Measurements from ENCODE around the gene BCAS2.

The BCAS2 gene

GRCh38 chr1:114552106-114552639, 29.2 kb downstream of the BCAS2 start:
- Histone ChIP-seq H3K4me1 (ENCODE audit: control insufficient read depth, insufficient read depth, low read length) (no peaks in the 10 kb centered on the region), H3K27me3 (ENCODE audit: control insufficient read depth, insufficient read depth, low read length) (no peaks in the 10 kb centered on the region), H3K9ac (ENCODE audit: low read depth, low read length) (no peak overlapping the region), H3K36me3 (ENCODE audit: control insufficient read depth, insufficient read depth, low read length) (no peaks in the 10 kb centered on the region), H3K9me3 (ENCODE audit: control insufficient read depth, insufficient read depth, low read length) (no peaks in the 10 kb centered on the region), H3K4me3 (ENCODE audit: low read depth, low read length) (no peak overlapping the region)

- H3K36me3 ChIP-seq (ENCODE audit: control insufficient read depth, insufficient read depth, low read length), result no peaks in the 10 kb centered on the region
- H3K9ac ChIP-seq (ENCODE audit: low read depth, low read length), result no peak overlapping the region
- H3K27me3 ChIP-seq (ENCODE audit: control insufficient read depth, insufficient read depth, low read length), result no peaks in the 10 kb centered on the region
- no peak overlapping the region for H3K4me3 ChIP-seq (ENCODE audit: low read depth, low read length)
- no peaks in the 10 kb centered on the region for H3K4me1 ChIP-seq (ENCODE audit: control insufficient read depth, insufficient read depth, low read length)
- H3K9me3 ChIP-seq (ENCODE audit: control insufficient read depth, insufficient read depth, low read length), result no peaks in the 10 kb centered on the region
Measured at GRCh38 chr1:114551400-114551799, 30.0 kb downstream of the BCAS2 start.

GRCh38 chr1:114550336-114550735, 31.1 kb downstream of the BCAS2 start:
- H3K9ac ChIP-seq (ENCODE audit: low read depth, low read length), result no peak overlapping the region
- no peaks in the 10 kb centered on the region for H3K4me1 ChIP-seq (ENCODE audit: control insufficient read depth, insufficient read depth, low read length)
- no peaks in the 10 kb centered on the region for H3K27me3 ChIP-seq (ENCODE audit: control insufficient read depth, insufficient read depth, low read length)
- H3K9me3 ChIP-seq (ENCODE audit: control insufficient read depth, insufficient read depth, low read length), result no peaks in the 10 kb centered on the region
- H3K36me3 ChIP-seq (ENCODE audit: control insufficient read depth, insufficient read depth, low read length), result no peaks in the 10 kb centered on the region
- no peak overlapping the region for H3K4me3 ChIP-seq (ENCODE audit: low read depth, low read length)

GRCh38 chr1:114549137-114549536, 32.3 kb downstream of the BCAS2 start:
- H3K4me1 ChIP-seq (ENCODE audit: control insufficient read depth, insufficient read depth, low read length), result no peaks in the 10 kb centered on the region
- no peaks in the 10 kb centered on the region for H3K9me3 ChIP-seq (ENCODE audit: control insufficient read depth, insufficient read depth, low read length)
- H3K27me3 ChIP-seq (ENCODE audit: control insufficient read depth, insufficient read depth, low read length), result no peaks in the 10 kb centered on the region
- no peak overlapping the region for H3K4me3 ChIP-seq (ENCODE audit: low read depth, low read length)
- H3K9ac ChIP-seq (ENCODE audit: low read depth, low read length), result no peak overlapping the region
- H3K36me3 ChIP-seq (ENCODE audit: control insufficient read depth, insufficient read depth, low read length), result no peaks in the 10 kb centered on the region

GRCh38 chr1:114547076-114547475, 34.3 kb downstream of the BCAS2 start:
- Histone ChIP-seq H3K9me3 (ENCODE audit: control insufficient read depth, insufficient read depth, low read length) (no peaks in the 10 kb centered on the region), H3K27me3 (ENCODE audit: control insufficient read depth, insufficient read depth, low read length) (no peaks in the 10 kb centered on the region), H3K36me3 (ENCODE audit: control insufficient read depth, insufficient read depth, low read length) (no peaks in the 10 kb centered on the region), H3K4me1 (ENCODE audit: control insufficient read depth, insufficient read depth, low read length) (no peaks in the 10 kb centered on the region), H3K4me3 (ENCODE audit: low read depth, low read length) (no peak overlapping the region), H3K9ac (ENCODE audit: low read depth, low read length) (no peak overlapping the region)

- Histone ChIP-seq H3K9ac (ENCODE audit: low read depth, low read length) (no peak overlapping the region), H3K36me3 (ENCODE audit: control insufficient read depth, insufficient read depth, low read length) (no peaks in the 10 kb centered on the region)
Measured at GRCh38 chr1:114545796-114546195, 35.6 kb downstream of the BCAS2 start.

GRCh38 chr1:114545315-114545714, 36.1 kb downstream of the BCAS2 start:
- Histone ChIP-seq H3K4me3 (ENCODE audit: low read depth, low read length) (no peak overlapping the region), H3K4me1 (ENCODE audit: control insufficient read depth, insufficient read depth, low read length) (no peaks in the 10 kb centered on the region), H3K9ac (ENCODE audit: low read depth, low read length) (no peak overlapping the region), H3K27me3 (ENCODE audit: control insufficient read depth, insufficient read depth, low read length) (no peaks in the 10 kb centered on the region), H3K36me3 (ENCODE audit: control insufficient read depth, insufficient read depth, low read length) (no peaks in the 10 kb centered on the region), H3K9me3 (ENCODE audit: control insufficient read depth, insufficient read depth, low read length) (no peaks in the 10 kb centered on the region)

More at GRCh38 chr1:114545796-114546195, 35.6 kb downstream of the BCAS2 start:
- Histone ChIP-seq H3K9me3 (ENCODE audit: control insufficient read depth, insufficient read depth, low read length) (no peaks in the 10 kb centered on the region), H3K27me3 (ENCODE audit: control insufficient read depth, insufficient read depth, low read length) (no peaks in the 10 kb centered on the region), H3K4me3 (ENCODE audit: low read depth, low read length) (no peak overlapping the region), H3K4me1 (ENCODE audit: control insufficient read depth, insufficient read depth, low read length) (no peaks in the 10 kb centered on the region)

- Histone ChIP-seq H3K9ac (ENCODE audit: low read depth, low read length) (no peak overlapping the region), H3K9me3 (ENCODE audit: control insufficient read depth, insufficient read depth, low read length) (no peaks in the 10 kb centered on the region), H3K36me3 (ENCODE audit: control insufficient read depth, insufficient read depth, low read length) (no peaks in the 10 kb centered on the region), H3K4me1 (ENCODE audit: control insufficient read depth, insufficient read depth, low read length) (no peaks in the 10 kb centered on the region), H3K27me3 (ENCODE audit: control insufficient read depth, insufficient read depth, low read length) (no peaks in the 10 kb centered on the region), H3K4me3 (ENCODE audit: low read depth, low read length) (no peak overlapping the region)
Measured at GRCh38 chr1:114540821-114541220, 40.6 kb downstream of the BCAS2 start.

GRCh38 chr1:114540272-114540671, 41.1 kb downstream of the BCAS2 start:
- Histone ChIP-seq H3K9ac (ENCODE audit: low read depth, low read length) (no peak overlapping the region), H3K27me3 (ENCODE audit: control insufficient read depth, insufficient read depth, low read length) (no peaks in the 10 kb centered on the region), H3K4me3 (ENCODE audit: low read depth, low read length) (no peak overlapping the region), H3K9me3 (ENCODE audit: control insufficient read depth, insufficient read depth, low read length) (no peaks in the 10 kb centered on the region), H3K36me3 (ENCODE audit: control insufficient read depth, insufficient read depth, low read length) (no peaks in the 10 kb centered on the region), H3K4me1 (ENCODE audit: control insufficient read depth, insufficient read depth, low read length) (no peaks in the 10 kb centered on the region)

GRCh38 chr1:114536043-114536442, 45.4 kb downstream of the BCAS2 start:
- Histone ChIP-seq H3K9me3 (ENCODE audit: control insufficient read depth, insufficient read depth, low read length) (no peaks in the 10 kb centered on the region), H3K27me3 (ENCODE audit: control insufficient read depth, insufficient read depth, low read length) (no peaks in the 10 kb centered on the region), H3K36me3 (ENCODE audit: control insufficient read depth, insufficient read depth, low read length) (no peaks in the 10 kb centered on the region), H3K9ac (ENCODE audit: low read depth, low read length) (no peak overlapping the region), H3K4me3 (ENCODE audit: low read depth, low read length) (no peak overlapping the region), H3K4me1 (ENCODE audit: control insufficient read depth, insufficient read depth, low read length) (no peaks in the 10 kb centered on the region)

- no peaks in the 10 kb centered on the region for H3K27me3 ChIP-seq (ENCODE audit: control insufficient read depth, insufficient read depth, low read length)
- no peak overlapping the region for H3K9ac ChIP-seq (ENCODE audit: low read depth, low read length)
- H3K9me3 ChIP-seq (ENCODE audit: control insufficient read depth, insufficient read depth, low read length), result no peaks in the 10 kb centered on the region
- H3K4me3 ChIP-seq (ENCODE audit: low read depth, low read length), result no peak overlapping the region
- no peaks in the 10 kb centered on the region for H3K4me1 ChIP-seq (ENCODE audit: control insufficient read depth, insufficient read depth, low read length)
- H3K36me3 ChIP-seq (ENCODE audit: control insufficient read depth, insufficient read depth, low read length), result no peaks in the 10 kb centered on the region
Measured at GRCh38 chr1:114535401-114535800, 46.0 kb downstream of the BCAS2 start.

- Histone ChIP-seq H3K36me3 (ENCODE audit: control insufficient read depth, insufficient read depth, low read length) (no peaks in the 10 kb centered on the region), H3K4me3 (ENCODE audit: low read depth, low read length) (no peak overlapping the region), H3K9me3 (ENCODE audit: control insufficient read depth, insufficient read depth, low read length) (no peaks in the 10 kb centered on the region), H3K9ac (ENCODE audit: low read depth, low read length) (no peak overlapping the region), H3K4me1 (ENCODE audit: control insufficient read depth, insufficient read depth, low read length) (no peaks in the 10 kb centered on the region), H3K27me3 (ENCODE audit: control insufficient read depth, insufficient read depth, low read length) (no peaks in the 10 kb centered on the region)
Measured at GRCh38 chr1:114531094-114531493, 50.3 kb downstream of the BCAS2 start.
